Calu3 (cell line): ENCODE measurements around the gene ARPC1B. TPM values are rescaled to one million over a fixed set of nuclear protein-coding genes. Genes with fewer than 3 reads are reported as not detected.

Source experiments
- Bru-seq: library from RNA; stranded (reverse); fragments of 400-500 nt; gene quantifications from one replicate; lab custom pipeline; 2021; lab: Mats Ljungman, UMichigan
- BruChase-seq, 2 experiments: library from RNA; stranded (reverse); fragments of 400-500 nt; gene quantifications; one replicate each; lab custom pipeline; 2021; lab: Mats Ljungman, UMichigan
- BruUV-seq: library from RNA; stranded (reverse); fragments of 400-500 nt; replicated peaks from 2 replicates; lab custom pipeline; 2021; lab: Mats Ljungman, UMichigan
- CTCF ChIA-PET: fragments of 300-600 bp; sonication (Branson Sonifier 250); formaldehyde crosslinking; loops from one replicate; lab custom pipeline; 2022; ENCODE audit warnings: antibody characterized with exemption; lab: Charles Lee
- DNase-seq: peaks from one replicate; pipeline ENCODE4 v3.0.0; 2022
- H3K27ac Mint-ChIP-seq: one replicate; pipeline ENCODE4 v1.8.0; 2022; ENCODE audit warnings: mixed read lengths; ENCODE audit not compliant: unreplicated experiment
- H3K27me3 Mint-ChIP-seq: one replicate; pipeline ENCODE4 v1.8.0; 2022; ENCODE audit warnings: mixed read lengths; ENCODE audit not compliant: unreplicated experiment
- H3K36me3 Mint-ChIP-seq: one replicate; pipeline ENCODE4 v1.8.0; 2022; ENCODE audit warnings: mild to moderate bottlenecking, moderate library complexity, mixed read lengths; ENCODE audit not compliant: insufficient read depth, unreplicated experiment
- H3K4me1 Mint-ChIP-seq: one replicate; pipeline ENCODE4 v1.8.0; 2022; ENCODE audit warnings: mild to moderate bottlenecking, low read depth, mixed read lengths; ENCODE audit not compliant: unreplicated experiment
- H3K4me3 Mint-ChIP-seq: one replicate; pipeline ENCODE4 v1.8.0; 2022; ENCODE audit warnings: mild to moderate bottlenecking, low read depth, moderate library complexity, mixed read lengths; ENCODE audit not compliant: unreplicated experiment
- H3K9me3 Mint-ChIP-seq: one replicate; pipeline ENCODE4 v1.8.0; 2022; ENCODE audit warnings: low read depth, mixed read lengths; ENCODE audit not compliant: unreplicated experiment
- intact Hi-C: fragments of 100-400 bp; cut with micrococcal nuclease; formaldehyde crosslinking; loops from one replicate; pipeline ENCODE4 v1.10.0; 2022; ENCODE audit not compliant: unreplicated experiment
- long read RNA-seq: library from polyadenylated mRNA; stranded (forward); transcript quantifications from one replicate; pipeline ENCODE4 v2.0.0, GENCODE V29; 2022
- total RNA-seq: library from RNA; stranded (reverse); gene quantifications from 2 replicates; pipeline ENCODE4 v1.2.3, GENCODE V29; 2022
- TF ChIP-seq, protein P1 (sequence below): fragments of 200-600 bp; IDR thresholded peaks from one replicate; pipeline ENCODE4 v1.8.0; 2022; ENCODE audit warnings: antibody characterized with exemption; ENCODE audit not compliant: unreplicated experiment

ARPC1B gene
- total RNA-seq (107 and 108 TPM in 2 replicates), Bru-seq, nascent RNA (percentile 60 among the genes with signal in this experiment), BruChase-seq, experiment 1, labeled RNA remaining after a 6-hour chase (percentile 76 among the genes with signal in this experiment), BruChase-seq, experiment 2, labeled RNA remaining after a 2-hour chase (percentile 64 among the genes with signal in this experiment)
- long read RNA-seq, transcript ARPC1B-213 (11 exons, 1,505 nt), result minor isoform, 5 of 211 reads
- long read RNA-seq, transcript ARPC1B-201 (10 exons, 1,564 nt), result major isoform, 161 of 211 reads
- long read RNA-seq, partial matches to known transcripts, result 9 of 211 reads
- long read RNA-seq, other reads (novel, unspliced or antisense), result 28 of 211 reads

DNA sequence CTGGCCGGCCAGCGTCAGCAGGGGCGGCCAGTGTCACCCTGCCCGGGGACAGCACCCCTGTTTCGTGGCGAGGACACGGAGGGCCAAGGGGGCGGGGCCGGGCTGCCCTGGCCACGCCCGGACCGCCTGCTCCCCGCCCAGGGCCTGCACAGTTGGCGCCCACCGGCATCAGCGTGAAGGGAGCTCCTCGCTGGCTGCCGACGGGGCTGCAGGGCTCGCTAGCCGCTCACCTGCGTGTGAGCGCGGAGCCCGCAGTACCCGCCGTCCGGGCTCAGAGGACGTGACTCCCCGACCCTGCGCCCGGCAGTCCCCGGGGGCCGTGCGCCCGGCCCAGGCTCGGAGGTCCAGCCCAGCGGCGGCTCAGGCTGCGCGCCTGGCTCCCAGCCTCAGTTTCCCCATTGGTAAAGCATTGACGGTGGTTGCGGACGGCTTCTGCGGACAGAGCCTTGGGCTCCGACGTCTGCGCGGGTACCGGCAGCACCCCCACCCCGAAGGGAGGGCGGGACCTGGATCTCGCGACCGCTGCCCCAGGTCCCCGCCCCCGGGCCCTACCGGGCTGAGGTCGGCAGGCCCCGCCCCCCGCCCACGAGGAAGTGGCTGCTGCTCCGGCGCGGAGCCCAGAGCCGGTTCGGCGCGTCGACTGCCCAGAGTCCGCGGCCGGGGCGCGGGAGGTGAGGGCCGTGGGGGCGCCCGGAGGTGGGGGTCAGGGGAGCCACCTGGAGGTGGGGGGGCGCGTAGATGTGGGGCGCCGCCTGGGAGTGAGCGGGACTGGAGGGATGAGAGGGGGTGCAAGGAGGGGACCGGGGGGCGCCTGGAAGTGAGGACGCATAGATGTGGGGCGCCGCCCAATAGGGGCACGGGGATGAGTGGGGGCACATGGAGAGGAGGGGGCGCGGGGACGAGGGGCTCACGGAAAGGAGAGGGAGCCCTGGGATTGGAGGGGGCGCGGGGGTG lies at the start of gene ARPC1B:
ARPC1B (plus strand) TSS at position 620 of the 954 bp plus-strand sequence. CDS start 10,985 bp downstream, outside the sequence.
- H3K27ac Mint-ChIP-seq, result no peak within 1 kb of the TSS
- H3K4me3 Mint-ChIP-seq, result peak within 1 kb of the TSS; percentile 58
- H3K27me3 Mint-ChIP-seq, result no peaks in the 10 kb centered on the region
- intact Hi-C loops, result no loop called here
- H3K36me3 Mint-ChIP-seq, result peaks cover 69% of the 10 kb centered on the region
- BruUV-seq, result no TSS peak
- H3K4me1 Mint-ChIP-seq, result peaks cover 11% of the 10 kb centered on the region
- DNase-seq, result peak; percentile 70
- CTCF ChIA-PET, result no interaction called here
- TF ChIP-seq, protein P1, sequence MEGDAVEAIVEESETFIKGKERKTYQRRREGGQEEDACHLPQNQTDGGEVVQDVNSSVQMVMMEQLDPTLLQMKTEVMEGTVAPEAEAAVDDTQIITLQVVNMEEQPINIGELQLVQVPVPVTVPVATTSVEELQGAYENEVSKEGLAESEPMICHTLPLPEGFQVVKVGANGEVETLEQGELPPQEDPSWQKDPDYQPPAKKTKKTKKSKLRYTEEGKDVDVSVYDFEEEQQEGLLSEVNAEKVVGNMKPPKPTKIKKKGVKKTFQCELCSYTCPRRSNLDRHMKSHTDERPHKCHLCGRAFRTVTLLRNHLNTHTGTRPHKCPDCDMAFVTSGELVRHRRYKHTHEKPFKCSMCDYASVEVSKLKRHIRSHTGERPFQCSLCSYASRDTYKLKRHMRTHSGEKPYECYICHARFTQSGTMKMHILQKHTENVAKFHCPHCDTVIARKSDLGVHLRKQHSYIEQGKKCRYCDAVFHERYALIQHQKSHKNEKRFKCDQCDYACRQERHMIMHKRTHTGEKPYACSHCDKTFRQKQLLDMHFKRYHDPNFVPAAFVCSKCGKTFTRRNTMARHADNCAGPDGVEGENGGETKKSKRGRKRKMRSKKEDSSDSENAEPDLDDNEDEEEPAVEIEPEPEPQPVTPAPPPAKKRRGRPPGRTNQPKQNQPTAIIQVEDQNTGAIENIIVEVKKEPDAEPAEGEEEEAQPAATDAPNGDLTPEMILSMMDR, result no peak
- no peaks in the 10 kb centered on the region for H3K9me3 Mint-ChIP-seq

DNA sequence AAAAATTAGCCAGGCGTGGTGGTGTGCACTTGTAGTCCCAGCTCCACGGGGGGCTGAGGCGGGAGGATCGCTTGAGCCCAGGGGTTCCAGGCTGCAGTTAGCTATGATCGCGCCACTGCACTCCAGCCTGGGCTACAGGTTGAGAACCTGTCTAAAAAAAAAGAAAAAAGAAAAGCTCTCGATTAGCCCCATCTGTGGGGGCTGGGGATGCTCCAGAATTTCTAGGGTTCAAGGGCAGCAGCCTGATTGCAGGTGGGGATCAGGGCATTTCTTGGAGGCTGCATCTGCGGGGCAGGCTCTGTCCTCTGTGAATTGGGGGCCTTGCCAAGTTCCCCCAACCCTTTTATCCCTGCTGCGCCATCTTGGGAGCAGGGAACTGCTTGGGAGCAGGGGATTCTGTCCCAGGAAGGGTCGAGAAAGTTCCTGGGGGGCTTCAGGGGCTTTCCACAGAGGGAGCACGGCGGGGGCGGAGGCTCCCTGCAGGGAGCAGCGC lies 49.5 kb upstream of the ARPC1B start:
- Mint-ChIP-seq H3K4me3 (peak overlapping the region; percentile 73), H3K27ac (peak overlapping the region; percentile 71), H3K36me3 (peaks cover 34% of the 10 kb centered on the region), H3K9me3 (no peaks in the 10 kb centered on the region), H3K27me3 (no peaks in the 10 kb centered on the region), H3K4me1 (peaks cover 28% of the 10 kb centered on the region)
- CTCF ChIA-PET, result no interaction called here
- intact Hi-C loops, result no loop called here
- DNase-seq, result no peak
- TF ChIP-seq, protein P1, result no peak
- TSS peak; percentile 76 for BruUV-seq

DNA sequence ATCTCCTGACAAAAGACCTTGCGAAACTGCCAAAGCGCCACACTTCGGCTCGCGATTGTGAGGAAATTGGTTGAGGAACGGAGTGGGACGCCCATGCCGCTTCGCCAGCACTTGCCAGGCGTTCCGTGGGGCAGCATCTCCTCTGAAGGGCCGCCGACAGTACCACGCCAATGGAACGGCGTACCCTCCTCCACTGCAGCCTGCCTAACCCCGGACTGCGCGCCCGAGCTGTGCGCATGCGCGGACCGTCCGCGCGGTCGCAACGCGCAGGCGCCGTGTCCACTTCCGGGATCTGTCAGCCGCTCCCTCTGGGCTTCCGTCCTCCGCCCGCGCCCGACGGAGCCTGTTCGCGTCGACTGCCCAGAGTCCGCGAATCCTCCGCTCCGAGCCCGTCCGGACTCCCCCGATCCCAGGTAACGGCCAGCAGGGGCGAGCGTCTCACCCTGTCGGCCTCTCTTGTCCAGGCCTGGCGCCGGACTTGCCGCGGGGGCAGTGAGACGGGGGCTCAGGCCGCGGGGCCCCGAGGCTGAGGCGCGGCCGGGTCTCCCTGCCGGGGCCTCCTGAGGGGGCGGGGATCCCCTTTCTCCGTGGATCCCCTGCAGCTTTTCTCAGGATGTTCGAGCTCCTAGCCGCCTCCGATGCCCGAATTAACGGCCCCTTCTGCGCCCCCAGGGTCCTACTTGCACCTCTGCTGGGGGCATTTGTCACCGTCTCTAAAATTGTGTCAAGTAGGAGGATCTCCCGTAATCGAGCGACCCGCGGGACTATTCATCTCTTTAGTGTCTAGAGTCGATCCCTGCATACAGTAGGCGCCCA lies 48.7 kb upstream of the ARPC1B start, which contains the start of gene ARPC1A:
ARPC1A (plus strand) TSS at position 307 of the 816 bp plus-strand sequence. CDS start 7,456 bp downstream, outside the sequence.
- Mint-ChIP-seq H3K9me3 (no peaks in the 10 kb centered on the region), H3K27ac (peak within 1 kb of the TSS; percentile 71), H3K4me3 (peak within 1 kb of the TSS; percentile 73), H3K27me3 (no peaks in the 10 kb centered on the region), H3K4me1 (peaks cover 23% of the 10 kb centered on the region), H3K36me3 (peaks cover 39% of the 10 kb centered on the region)
- TF ChIP-seq, protein P1, result no peak
- peak; percentile 86 for DNase-seq
- BruUV-seq, result no TSS peak
- intact Hi-C loops, result no loop called here
- CTCF ChIA-PET, result interaction anchor here (0.7 kb wide), 1 partner anchor 188 kb away, joined by 3 read pairs; no protein-coding TSS in a partner anchor
